Measurements from ENCODE around the gene TICRR. TPM values are rescaled to one million over a fixed set of nuclear protein-coding genes. Genes with fewer than 3 reads are reported as not detected.

Gene TICRR
- total and polyA plus RNA-seq, 7 donors, result 0.14 to 3.5 (median 0.42) TPM; not detected in 3

DNA sequence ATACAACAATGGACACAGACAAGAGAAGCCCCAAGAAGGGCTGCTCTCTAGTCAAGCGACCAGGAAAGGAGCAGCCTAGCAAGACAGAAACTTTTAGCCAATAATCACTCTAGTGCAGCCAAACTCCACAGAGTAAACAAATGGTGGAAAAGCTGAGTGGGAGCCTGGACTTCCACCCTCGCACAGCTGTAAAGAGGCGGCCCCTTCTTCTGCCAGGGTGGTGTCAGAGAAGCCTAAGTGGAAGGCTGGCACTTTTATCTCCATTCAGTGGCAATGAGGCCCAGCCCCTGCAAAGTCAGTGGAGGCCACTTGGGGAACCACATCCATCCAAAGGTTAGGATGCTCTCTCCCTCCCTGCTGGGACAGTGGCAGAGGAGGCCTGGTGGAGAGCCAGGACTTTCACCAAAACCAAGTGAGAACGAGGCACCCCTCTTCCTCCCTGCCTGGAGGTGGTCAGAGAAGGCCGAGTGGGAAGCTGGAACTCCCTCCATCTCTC is 15.5 kb upstream of the TICRR start:
- intact Hi-C loops (cut with DNase I), result loop anchor here (5.0 to 10.0 kb wide), 2 partner anchors 115 to 203 kb away; no protein-coding TSS in a partner anchor
- H3K4me1 ChIP-seq, result no peaks in the 10 kb centered on the region
- H3K27ac ChIP-seq, result no peak overlapping the region
- H3K4me3 ChIP-seq, result no peak overlapping the region
- H3K9me3 ChIP-seq, result no peaks in the 10 kb centered on the region
- no peak for TF ChIP-seq POLR2AphosphoS5 (IDR thresholded peaks at IDR 0.05)
- no peak for TF ChIP-seq EP300 (IDR thresholded peaks at IDR 0.05)
- no peak for TF ChIP-seq POLR2A (IDR thresholded peaks at IDR 0.05)
- TF ChIP-seq, protein P1, sequence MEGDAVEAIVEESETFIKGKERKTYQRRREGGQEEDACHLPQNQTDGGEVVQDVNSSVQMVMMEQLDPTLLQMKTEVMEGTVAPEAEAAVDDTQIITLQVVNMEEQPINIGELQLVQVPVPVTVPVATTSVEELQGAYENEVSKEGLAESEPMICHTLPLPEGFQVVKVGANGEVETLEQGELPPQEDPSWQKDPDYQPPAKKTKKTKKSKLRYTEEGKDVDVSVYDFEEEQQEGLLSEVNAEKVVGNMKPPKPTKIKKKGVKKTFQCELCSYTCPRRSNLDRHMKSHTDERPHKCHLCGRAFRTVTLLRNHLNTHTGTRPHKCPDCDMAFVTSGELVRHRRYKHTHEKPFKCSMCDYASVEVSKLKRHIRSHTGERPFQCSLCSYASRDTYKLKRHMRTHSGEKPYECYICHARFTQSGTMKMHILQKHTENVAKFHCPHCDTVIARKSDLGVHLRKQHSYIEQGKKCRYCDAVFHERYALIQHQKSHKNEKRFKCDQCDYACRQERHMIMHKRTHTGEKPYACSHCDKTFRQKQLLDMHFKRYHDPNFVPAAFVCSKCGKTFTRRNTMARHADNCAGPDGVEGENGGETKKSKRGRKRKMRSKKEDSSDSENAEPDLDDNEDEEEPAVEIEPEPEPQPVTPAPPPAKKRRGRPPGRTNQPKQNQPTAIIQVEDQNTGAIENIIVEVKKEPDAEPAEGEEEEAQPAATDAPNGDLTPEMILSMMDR (IDR thresholded peaks at IDR 0.05), result no peak
- no peak for DNase-seq
- peaks cover 0 to 7% (median 0%) of the 10 kb centered on the region in 3 donors for H3K27me3 ChIP-seq
- 51 to 69% methylated on average over 5 of the region's 5 CpGs for WGBS, 2 donors
- no peaks in the 10 kb centered on the region for H3K36me3 ChIP-seq

DNA sequence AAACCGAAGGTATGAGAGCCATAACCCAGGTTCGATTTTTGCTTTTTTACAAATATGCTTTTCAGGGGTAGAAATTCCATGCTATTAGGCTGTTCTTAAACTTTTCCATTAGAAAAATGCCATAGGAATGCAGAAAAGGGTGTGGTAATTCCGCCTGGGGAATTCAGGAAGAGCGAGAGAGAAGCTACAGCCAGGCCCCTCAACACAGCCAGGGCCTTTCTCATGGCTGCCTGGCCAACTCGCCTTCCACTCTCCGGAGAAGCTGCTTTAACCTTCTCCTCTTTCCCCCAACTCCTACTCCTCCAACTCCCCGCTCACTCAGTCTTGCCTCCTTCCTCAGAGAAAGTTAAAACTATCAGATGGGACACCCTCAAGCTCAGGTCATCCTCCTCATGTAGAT is 9.1 kb upstream of the TICRR start:
- DNase-seq, result no peak
- intact Hi-C loops (cut with DNase I), result no loop called here
- Histone ChIP-seq H3K9me3 (no peaks in the 10 kb centered on the region), H3K27me3 (no peaks in the 10 kb centered on the region), H3K4me3 (no peak overlapping the region), H3K4me1 (peaks cover 0 to 5% (median 0%) of the 10 kb centered on the region in 4 donors), H3K36me3 (no peaks in the 10 kb centered on the region), H3K27ac (no peak overlapping the region)
- 79 to 80% methylated on average over 7 of the region's 7 CpGs for WGBS, 2 donors
- TF ChIP-seq, protein P1 (IDR thresholded peaks at IDR 0.05), result no peak
- TF ChIP-seq POLR2AphosphoS5 (IDR thresholded peaks at IDR 0.05) (no peak), POLR2A (IDR thresholded peaks at IDR 0.05) (no peak), EP300 (IDR thresholded peaks at IDR 0.05) (no peak)

DNA sequence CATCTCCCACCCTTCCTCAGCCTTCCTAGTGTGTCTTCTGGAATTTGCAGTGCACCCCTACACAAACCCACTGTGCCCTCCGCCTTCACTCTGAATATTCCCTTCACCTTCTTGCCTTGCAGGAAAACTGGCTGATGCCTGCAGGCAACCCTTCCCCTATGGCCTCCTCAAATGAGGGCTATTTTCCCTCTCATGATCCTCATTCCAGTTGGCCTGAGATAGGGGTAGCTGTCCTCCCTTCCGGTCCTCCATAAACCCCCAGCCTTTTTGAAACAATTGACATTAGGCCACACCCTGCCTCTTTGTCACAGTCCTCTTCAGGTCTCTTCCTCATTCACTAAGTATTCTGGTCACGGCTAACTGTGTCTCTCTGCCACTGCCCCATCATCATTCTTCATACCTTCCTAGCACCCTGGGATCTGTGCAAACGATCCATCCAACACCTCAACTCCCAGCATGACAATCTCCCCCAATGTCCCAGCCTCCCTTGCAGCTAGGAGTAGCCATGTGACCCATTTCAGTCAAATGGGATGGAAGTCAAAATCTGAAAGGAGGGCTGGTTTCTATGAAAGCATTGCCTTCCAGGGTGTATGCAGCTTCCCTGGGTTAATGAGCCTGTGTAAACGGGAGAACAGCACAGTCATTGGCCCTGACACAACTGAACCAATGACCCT is 8.5 kb upstream of the TICRR start:
- Histone ChIP-seq H3K27ac (no peak overlapping the region), H3K4me1 (peaks cover 0 to 5% (median 0%) of the 10 kb centered on the region in 4 donors), H3K27me3 (no peaks in the 10 kb centered on the region), H3K36me3 (no peaks in the 10 kb centered on the region), H3K9me3 (no peaks in the 10 kb centered on the region), H3K4me3 (no peak overlapping the region)
- intact Hi-C loops (cut with DNase I), result no loop called here
- DNase-seq, result no peak
- TF ChIP-seq EP300 (IDR thresholded peaks at IDR 0.05) (no peak), POLR2AphosphoS5 (IDR thresholded peaks at IDR 0.05) (no peak), POLR2A (IDR thresholded peaks at IDR 0.05) (no peak)
- TF ChIP-seq, protein P1 (IDR thresholded peaks at IDR 0.05), result no peak
- 75 to 85% methylated on average over 5 of the region's 5 CpGs for WGBS, 2 donors

DNA sequence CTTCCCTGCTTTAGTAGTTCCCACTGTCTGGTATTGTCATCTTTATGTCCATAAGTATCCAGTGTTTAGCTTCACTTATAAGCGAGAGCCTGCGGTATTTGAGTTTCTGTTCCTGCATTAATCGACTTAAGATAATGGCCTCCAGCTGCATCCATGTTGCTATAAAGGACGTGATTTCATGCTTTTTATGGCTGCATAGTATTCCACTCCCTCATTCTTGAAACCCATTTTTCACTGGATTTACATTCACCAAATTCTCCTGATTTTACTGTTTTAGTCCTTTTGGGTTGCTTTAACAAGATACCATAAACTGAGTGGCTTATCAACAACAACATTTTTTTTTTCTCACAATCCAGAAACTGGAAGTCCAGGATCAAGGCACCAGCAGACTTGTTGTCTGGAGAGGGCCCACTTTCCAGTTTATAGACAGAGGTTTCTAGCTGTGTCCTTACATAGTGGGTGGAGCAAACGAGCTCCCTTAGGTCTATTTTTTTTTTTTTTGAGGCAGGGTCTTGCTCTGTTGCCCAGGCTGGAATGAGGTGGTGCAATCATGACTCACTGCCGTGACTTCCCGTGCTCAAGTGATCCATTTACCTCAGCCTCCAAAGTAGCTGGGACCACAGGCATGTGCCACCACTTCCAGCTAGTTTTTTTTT is 6.1 kb upstream of the TICRR start:
- WGBS, 2 donors, result 76 to 83% methylated on average over 7 of the region's 7 CpGs

More for the DNA sequence above, 6.1 kb upstream of the TICRR start:
- H3K9me3 ChIP-seq, result no peaks in the 10 kb centered on the region
- H3K27me3 ChIP-seq, result no peaks in the 10 kb centered on the region
- H3K4me1 ChIP-seq, result peaks cover 0 to 5% (median 0%) of the 10 kb centered on the region in 4 donors
- no peak for DNase-seq
- H3K4me3 ChIP-seq, result no peak overlapping the region
- no peak overlapping the region for H3K27ac ChIP-seq
- intact Hi-C loops (cut with DNase I), result no loop called here
- no peak for TF ChIP-seq POLR2A (IDR thresholded peaks at IDR 0.05)
- TF ChIP-seq EP300 (IDR thresholded peaks at IDR 0.05), result no peak
- no peak for TF ChIP-seq POLR2AphosphoS5 (IDR thresholded peaks at IDR 0.05)
- TF ChIP-seq, protein P1 (IDR thresholded peaks at IDR 0.05), result no peak
- no peaks in the 10 kb centered on the region for H3K36me3 ChIP-seq
